Smooth muscle cell of the pulmonary artery (primary cell): ENCODE data around the gene FCGR1A. TPM values are rescaled to one million over a fixed set of nuclear protein-coding genes. Genes with fewer than 3 reads are reported as not detected.

Experiments used
- total RNA-seq: library from RNA; depleted of rRNA; stranded (reverse); fragments of >200 nt; gene quantifications from 2 replicates; pipeline ENCODE4 v1.2.3, GENCODE V29; 2014

FCGR1A gene
- 0.20 TPM in 1 of 2 replicates, not detected in the other for total RNA-seq

DNA sequence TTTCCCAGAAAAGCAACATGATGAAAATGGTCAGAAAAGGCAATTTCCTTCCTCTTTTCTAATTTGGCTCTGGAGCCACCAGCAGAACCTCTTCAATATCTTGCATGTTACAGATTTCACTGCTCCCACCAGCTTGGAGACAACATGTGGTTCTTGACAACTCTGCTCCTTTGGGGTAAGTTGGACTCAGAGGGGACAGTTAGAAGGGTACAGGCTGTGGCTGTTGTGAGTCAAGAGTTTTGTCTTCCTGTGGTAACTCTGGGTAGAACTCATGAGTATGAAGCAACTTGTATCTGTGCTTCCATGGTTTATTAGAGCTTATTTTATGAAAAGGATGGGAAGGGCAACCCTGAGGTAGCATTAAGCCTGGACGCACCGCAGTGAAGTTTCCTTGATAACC, at the start of gene FCGR1A:
Gene FCGR1A, plus strand, starts transcription at position 95 of the 400 bp plus-strand sequence. Its CDS starts 50 bp downstream, at position 145.

Other genes with a start within 250 kb of the FCGR1A start
- not detected in 2 replicates for gene PPIAL4C, start 198.8 kb upstream of the FCGR1A start, total RNA-seq
- 7.4 and 9.3 TPM in 2 replicates for gene BOLA1, start 116.9 kb downstream of the FCGR1A start, total RNA-seq
- gene SV2A, start 135.2 kb downstream of the FCGR1A start, total RNA-seq = 13.6 and 27.3 TPM in 2 replicates
- gene SF3B4, start 145.1 kb downstream of the FCGR1A start, total RNA-seq = 12.8 and 15.8 TPM in 2 replicates
- gene MTMR11, start 154.2 kb downstream of the FCGR1A start, total RNA-seq = 8.2 and 11.6 TPM in 2 replicates
- 16.6 and 21.2 TPM in 2 replicates for gene OTUD7B, start 228.0 kb downstream of the FCGR1A start, total RNA-seq